C4-2B (cell line): ENCODE results near the gene BPNT1.
"Not testable (repeated sequence)": the region's sequence is repeated elsewhere in the genome, so short reads cannot be mapped to it uniquely, and the experiment has no call there.

Experiments used
- H3K27ac ChIP-seq: fragments of 450-650 bp; 2 replicates; pipeline ENCODE4 v1.5.1; 2017
- CTCF ChIP-seq: fragments of 450-650 bp; conservative IDR thresholded peaks from 2 replicates; pipeline ENCODE4 v1.5.1; 2017; ENCODE audit warnings: mild to moderate bottlenecking
- ZFX ChIP-seq: fragments of 450-650 bp; IDR thresholded peaks from 2 replicates; pipeline ENCODE4 v1.6.1; 2017

The BPNT1 gene

GRCh38 chr1:220045356-220046051, 44.1 kb downstream of the BPNT1 start:
- H3K27ac ChIP-seq: peak overlapping the region; percentile 94
- TF ChIP-seq CTCF (no peak), ZFX (no peak)

GRCh38 chr1:220044678-220045355, 44.8 kb downstream of the BPNT1 start:
- no peak for TF ChIP-seq CTCF
- TF ChIP-seq ZFX: no peak
- H3K27ac ChIP-seq: peak overlapping the region; percentile 44

- no peak overlapping the region for H3K27ac ChIP-seq
- TF ChIP-seq CTCF (no peak), ZFX (no peak)
These were observed 45.9 kb downstream of the BPNT1 start for GRCh38 chr1:220043646-220044045.

GRCh38 chr1:220040028-220040596, 49.5 kb downstream of the BPNT1 start:
- H3K27ac ChIP-seq: no peak overlapping the region
- TF ChIP-seq CTCF: no peak
- no peak for TF ChIP-seq ZFX

GRCh38 chr1:220038640-220039039, 50.9 kb downstream of the BPNT1 start:
- TF ChIP-seq ZFX (no peak), CTCF (no peak)
- H3K27ac ChIP-seq: no peak overlapping the region

- H3K27ac ChIP-seq: not testable (repeated sequence)
These were observed 51.8 kb downstream of the BPNT1 start for GRCh38 chr1:220037810-220038209.

GRCh38 chr1:220032911-220033310, 56.7 kb downstream of the BPNT1 start:
- TF ChIP-seq ZFX (no peak), CTCF (no peak)
- no peak overlapping the region for H3K27ac ChIP-seq
